GM12878 (cell line): ENCODE data around the gene PITPNC1. TPM values are rescaled to one million over a fixed set of nuclear protein-coding genes. Genes with fewer than 3 reads are reported as not detected.
A peak's percentile ranks its signal among the peaks of the same experiment; 100 is the strongest.

Experiments
- ATAC-seq: fragments of 200-7000 bp; cut with Tn5 transposase; 3 replicates; pipeline ENCODE4 v1.9.1; 2020; ENCODE audit warnings: mild to moderate bottlenecking, moderate library complexity
- BruUV-seq: library from RNA; stranded (reverse); fragments of 400-500 nt; replicated peaks from 2 replicates; lab custom pipeline; 2021; lab: Mats Ljungman, UMichigan
- CTCF ChIA-PET: fragments of 300-600 bp; sonication (Branson Sonifier 250); formaldehyde crosslinking; extraction: SDS; loops from one replicate; lab custom pipeline; 2021; ENCODE audit warnings: inconsistent platforms; lab: Yijun Ruan, JAX
- POLR2A ChIA-PET: fragments of 350-600 bp; formaldehyde crosslinking; extraction: SDS; loops from one replicate; lab custom pipeline; 2021; ENCODE audit warnings: inconsistent platforms; lab: Charles Lee
- RAD21 ChIA-PET: fragments of 300-600 bp; sonication (Branson Sonifier 250); formaldehyde crosslinking; loops from one replicate; lab custom pipeline; 2023; ENCODE audit warnings: antibody characterized with exemption; ENCODE audit not compliant: unreplicated experiment; lab: Charles Lee
- SMC1A ChIA-PET: fragments of 300-600 bp; sonication (Branson Sonifier 250); formaldehyde crosslinking; loops from one replicate; lab custom pipeline; 2023; ENCODE audit not compliant: unreplicated experiment, uncharacterized antibody; lab: Charles Lee
- DNase-seq: peaks from one replicate; pipeline ENCODE4 v3.0.0-alpha.2; 2011; ENCODE audit warnings: low read depth, low spot score
- FAIRE-seq: peaks from 3 replicates; lab custom pipeline; 2011; peaks lifted over from hg19 to GRCh38; lab: Jason Lieb, UNC
- H2AFZ ChIP-seq: 2 replicates; pipeline ENCODE4 v1.6.0; 2011; ENCODE audit warnings: low read depth, low read length, control low read depth; ENCODE audit not compliant: control insufficient read depth
- H3K27ac ChIP-seq: 2 replicates; pipeline ENCODE4 v1.5.1; 2011; ENCODE audit warnings: control low read depth; ENCODE audit not compliant: control insufficient read depth, insufficient read depth
- H3K27me3 ChIP-seq, 2 experiments: replicated peaks in 1 of 2; 2 replicates each; pipeline versions ENCODE4 v1.6.0 to v1.6.1; 2011; ENCODE audit warnings: low read length in 1 of 2; ENCODE audit not compliant: control insufficient read depth in 2 of 2, insufficient read depth in 2 of 2
- H3K36me3 ChIP-seq, 2 experiments: 2 replicates each; pipeline ENCODE4 v1.5.1; 2011; ENCODE audit warnings: low read length in 1 of 2; ENCODE audit not compliant: control insufficient read depth in 2 of 2, insufficient read depth in 2 of 2
- H3K4me1 ChIP-seq: 2 replicates; pipeline ENCODE4 v1.6.1; 2011; ENCODE audit warnings: mild to moderate bottlenecking, low read length, moderate library complexity, mixed read lengths; ENCODE audit not compliant: control insufficient read depth, insufficient read depth
- H3K4me2 ChIP-seq: 2 replicates; pipeline ENCODE4 v1.6.0; 2011; ENCODE audit warnings: control low read depth; ENCODE audit not compliant: control insufficient read depth, insufficient read depth
- H3K4me3 ChIP-seq: fragments of 200-600 bp; sonication (generic); 2 replicates; pipeline ENCODE4 v1.5.1; 2016
- H3K79me2 ChIP-seq: 2 replicates; pipeline ENCODE4 v1.6.0; 2011; ENCODE audit warnings: low read length; ENCODE audit not compliant: control insufficient read depth, insufficient read depth
- H3K9ac ChIP-seq: 2 replicates; pipeline ENCODE4 v1.8.0; 2011; ENCODE audit warnings: low read length, control low read depth, mixed read lengths; ENCODE audit not compliant: control insufficient read depth, insufficient read depth
- H3K9me3 ChIP-seq: replicated peaks from 3 replicates; pipeline ENCODE4 v1.5.1; 2011; ENCODE audit warnings: mild to moderate bottlenecking, low read length; ENCODE audit not compliant: control insufficient read depth, insufficient read depth
- H4K20me1 ChIP-seq: 2 replicates; pipeline ENCODE4 v1.6.0; 2011; ENCODE audit not compliant: control insufficient read depth, insufficient read depth
- CREM ChIP-seq: IDR thresholded peaks from 2 replicates; pipeline ENCODE4 v1.6.1; 2014; ENCODE audit warnings: antibody characterized with exemption, low read depth
- FOXM1 ChIP-seq: IDR thresholded peaks from 2 replicates; pipeline ENCODE4 v1.6.1; 2012; ENCODE audit warnings: low read depth, mild to moderate bottlenecking, inconsistent platforms, low read length, moderate library complexity
- JUNB ChIP-seq: IDR thresholded peaks from 2 replicates; pipeline ENCODE4 v1.6.1; 2016; ENCODE audit warnings: antibody characterized with exemption, mild to moderate bottlenecking
- NFIC ChIP-seq: IDR thresholded peaks from 2 replicates; pipeline ENCODE4 v1.6.1; 2012; ENCODE audit warnings: low read depth, mild to moderate bottlenecking, inconsistent platforms, low read length, moderate library complexity
- SMAD5 ChIP-seq: IDR thresholded peaks from 2 replicates; pipeline ENCODE4 v1.6.1; 2016; ENCODE audit warnings: antibody characterized with exemption, low read depth
- WGBS: methylation state at CpG from one replicate; pipeline ENCODE4 v1.1.6; 2016; ENCODE audit warnings: low lambda C conversion rate; ENCODE audit not compliant: insufficient replicate concordance, insufficient coverage; ENCODE audit errors: missing lambda C conversion rate; 5-methylcytosine and 5-hydroxymethylcytosine counted together
- in situ Hi-C: fragments of 300-500 bp; cut with MboI; formaldehyde crosslinking; loops from 9 replicates; pipeline ENCODE4 v1.14.3; 2018; ENCODE audit warnings: mixed read lengths
- intact Hi-C: fragments of 100-400 bp; cut with micrococcal nuclease; formaldehyde crosslinking; loops from one replicate; pipeline ENCODE4 v1.14.2; 2022; ENCODE audit not compliant: unreplicated experiment
- polyA plus RNA-seq, 11 experiments: library from polyadenylated mRNA; depleted of rRNA in 4 of 11; unstranded in 6 of 11; stranded (reverse) in 5 of 11; fragments of >200 nt; fragmentation: Nextera tagmentation in 4 of 11; fragmentation: Illumina TruSeq in 1 of 11; extraction: Ambion mirVana in 4 of 11; extraction: Trizol in 1 of 11; gene quantifications; 1 replicate in 1 of 11; 2 replicates in 10 of 11; pipeline versions ENCODE4 v1.2.1 to v1.2.3, GENCODE V29; 2011 to 2016; ENCODE audit warnings: inconsistent platforms in 2 of 11, missing spikeins in 2 of 11, low read depth in 1 of 11
- total RNA-seq, 4 experiments: library from RNA; depleted of rRNA in 3 of 4; stranded (reverse); fragments of >200 nt in 3 of 4; fragmentation: Illumina TruSeq in 1 of 4; extraction: Trizol in 1 of 4; gene quantifications; 2 replicates each; pipeline versions ENCODE4 v1.2.1 to v1.2.3, GENCODE V29; 2013 to 2021
- TF ChIP-seq, protein P1 (sequence below): fragments of 150-350 bp; IDR thresholded peaks from 2 replicates; pipeline ENCODE4 v1.6.1; 2016; ENCODE audit warnings: low read depth, low read length

The PITPNC1 gene
- total and polyA plus RNA-seq, 10 of the 15 experiments (the other 5 are each of a cell fraction or from before 2014, with no cell fraction given), result 12.2 to 62.4 (median 47.3) TPM

DNA sequence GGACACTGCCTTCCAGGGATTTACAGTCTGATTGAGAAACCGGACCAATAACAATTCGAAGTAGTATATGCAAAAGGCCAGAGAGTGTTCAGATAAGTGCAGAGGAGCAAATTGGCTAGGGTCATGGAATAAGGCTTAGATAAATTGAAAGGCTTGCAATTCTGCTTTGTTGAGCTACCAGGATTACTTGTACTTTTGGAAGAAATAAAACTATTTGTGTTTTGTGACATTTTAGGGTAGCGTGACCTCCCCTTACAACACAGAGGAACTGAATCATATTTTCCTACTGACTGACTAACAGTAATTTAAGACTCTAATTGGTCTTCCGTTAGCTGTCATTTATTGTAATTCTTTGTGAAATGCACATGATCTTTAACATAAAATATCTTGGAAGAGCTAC lies 104.7 kb downstream of the PITPNC1 start:
- DNase-seq, result no peak
- Histone ChIP-seq H3K9ac (no peak overlapping the region), H3K9me3 (no peaks in the 10 kb centered on the region), H3K4me3 (no peak overlapping the region), H4K20me1 (no peaks in the 10 kb centered on the region), H3K27me3 (no peaks in the 10 kb centered on the region), H3K79me2 (peaks cover 36% of the 10 kb centered on the region), H3K27ac (no peak overlapping the region), H3K4me2 (no peak overlapping the region), H3K4me1 (peaks cover 17% of the 10 kb centered on the region), H3K36me3 (peaks cover 0 to 4% of the 10 kb centered on the region in 2 experiments; a peak in 2 of 4 replicates), H2AFZ (no peak overlapping the region)
- TF ChIP-seq SMAD5, result no peak
- peak; percentile 33; the same call in 1 of the 2 replicates for TF ChIP-seq CREM
- TF ChIP-seq JUNB, result peak; percentile 25; the same call in 1 of the 2 replicates
- TF ChIP-seq NFIC, result peak; percentile 45; the same call in 1 of the 2 replicates
- POLR2A ChIA-PET, result interaction anchor here (0.6 to 0.7 kb wide), 3 partner anchors 27 to 130 kb away, joined by 3 read pairs; no protein-coding TSS in a partner anchor
- FAIRE-seq, result no peak
- CTCF ChIA-PET, result interaction anchor here (0.6 to 4.5 kb wide), 10 partner anchors 8 to 109 kb away, joined by 3 to 17 read pairs (median 3); no protein-coding TSS in a partner anchor
- ATAC-seq, result no peak
- RAD21 ChIA-PET, result interaction anchor here (0.6 kb wide), 1 partner anchor 220 kb away, joined by 3 read pairs; no protein-coding TSS in a partner anchor
- in situ Hi-C loops, result no loop called here
- WGBS, result 52% methylated on average over 4 of the region's 4 CpGs
- intact Hi-C loops, result no loop called here
- no TSS peak for BruUV-seq
- SMC1A ChIA-PET, result interaction anchor here (0.6 to 3.4 kb wide), 13 partner anchors 8 to 147 kb away, joined by 3 to 17 read pairs (median 3); no protein-coding TSS in a partner anchor

DNA sequence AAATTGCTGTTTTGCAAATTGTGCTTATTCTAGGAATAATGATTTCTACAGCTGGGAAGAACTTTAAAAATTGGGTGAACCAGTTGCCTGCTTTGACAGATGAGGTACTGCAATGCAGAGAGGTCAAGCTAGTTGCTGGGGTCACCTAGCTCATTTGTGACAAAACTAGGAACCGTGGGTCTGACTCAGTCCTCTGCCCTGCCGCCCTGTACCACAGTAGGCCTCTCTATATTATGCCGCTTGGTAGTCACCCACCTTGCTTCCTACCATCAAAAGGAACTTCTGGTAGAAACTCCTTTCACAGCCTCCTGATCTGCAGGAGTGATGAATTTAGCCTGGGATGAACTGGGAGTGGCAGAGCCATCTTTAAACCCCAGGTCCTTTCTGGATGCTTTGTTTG lies 105.7 kb downstream of the PITPNC1 start:
- Histone ChIP-seq H4K20me1 (no peaks in the 10 kb centered on the region), H3K27me3 (no peaks in the 10 kb centered on the region), H3K9me3 (no peaks in the 10 kb centered on the region), H3K36me3 (peaks cover 0 to 4% of the 10 kb centered on the region in 2 experiments; a peak in 2 of 4 replicates), H3K27ac (no peak overlapping the region), H3K4me3 (no peak overlapping the region), H3K4me2 (no peak overlapping the region), H2AFZ (no peak overlapping the region), H3K79me2 (peaks cover 31% of the 10 kb centered on the region), H3K4me1 (peaks cover 14% of the 10 kb centered on the region), H3K9ac (no peak overlapping the region)
- no peak for DNase-seq
- 93% methylated on average over 3 of the region's 3 CpGs for WGBS
- ChIA-PET RAD21 (no interaction called here), SMC1A (interaction anchor here (0.8 to 3.4 kb wide), 8 partner anchors 9 to 119 kb away, joined by 3 to 17 read pairs (median 4); no protein-coding TSS in a partner anchor), POLR2A (no interaction called here), CTCF (interaction anchor here (1.0 to 4.5 kb wide), 5 partner anchors 9 to 146 kb away, joined by 3 to 17 read pairs (median 4); no protein-coding TSS in a partner anchor)
- BruUV-seq, result no TSS peak
- no peak for ATAC-seq
- TF ChIP-seq FOXM1, result no peak
- TF ChIP-seq, protein P1, sequence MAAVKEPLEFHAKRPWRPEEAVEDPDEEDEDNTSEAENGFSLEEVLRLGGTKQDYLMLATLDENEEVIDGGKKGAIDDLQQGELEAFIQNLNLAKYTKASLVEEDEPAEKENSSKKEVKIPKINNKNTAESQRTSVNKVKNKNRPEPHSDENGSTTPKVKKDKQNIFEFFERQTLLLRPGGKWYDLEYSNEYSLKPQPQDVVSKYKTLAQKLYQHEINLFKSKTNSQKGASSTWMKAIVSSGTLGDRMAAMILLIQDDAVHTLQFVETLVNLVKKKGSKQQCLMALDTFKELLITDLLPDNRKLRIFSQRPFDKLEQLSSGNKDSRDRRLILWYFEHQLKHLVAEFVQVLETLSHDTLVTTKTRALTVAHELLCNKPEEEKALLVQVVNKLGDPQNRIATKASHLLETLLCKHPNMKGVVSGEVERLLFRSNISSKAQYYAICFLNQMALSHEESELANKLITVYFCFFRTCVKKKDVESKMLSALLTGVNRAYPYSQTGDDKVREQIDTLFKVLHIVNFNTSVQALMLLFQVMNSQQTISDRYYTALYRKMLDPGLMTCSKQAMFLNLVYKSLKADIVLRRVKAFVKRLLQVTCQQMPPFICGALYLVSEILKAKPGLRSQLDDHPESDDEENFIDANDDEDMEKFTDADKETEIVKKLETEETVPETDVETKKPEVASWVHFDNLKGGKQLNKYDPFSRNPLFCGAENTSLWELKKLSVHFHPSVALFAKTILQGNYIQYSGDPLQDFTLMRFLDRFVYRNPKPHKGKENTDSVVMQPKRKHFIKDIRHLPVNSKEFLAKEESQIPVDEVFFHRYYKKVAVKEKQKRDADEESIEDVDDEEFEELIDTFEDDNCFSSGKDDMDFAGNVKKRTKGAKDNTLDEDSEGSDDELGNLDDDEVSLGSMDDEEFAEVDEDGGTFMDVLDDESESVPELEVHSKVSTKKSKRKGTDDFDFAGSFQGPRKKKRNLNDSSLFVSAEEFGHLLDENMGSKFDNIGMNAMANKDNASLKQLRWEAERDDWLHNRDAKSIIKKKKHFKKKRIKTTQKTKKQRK, result no peak
- FAIRE-seq, result no peak
- in situ Hi-C loops (no loop called here), intact Hi-C loops (no loop called here)
